HG03442 (cell line): Measurements from ENCODE around the gene TIGD6.
"Not testable (repeated sequence)": the region's sequence is repeated elsewhere in the genome, so short reads cannot be mapped to it uniquely, and the experiment has no call there.

Experiments
- ATAC-seq: cut with Tn5 transposase; IDR thresholded peaks from one replicate; pipeline ENCODE4 v1.9.1; 2021; ENCODE audit warnings: mild to moderate bottlenecking, moderate library complexity; ENCODE audit not compliant: unreplicated experiment

The TIGD6 gene

GRCh38 chr5:149943177-149943949, 57.1 kb downstream of the TIGD6 start:
- ATAC-seq = not testable (repeated sequence)
